ENCODE measurements around the gene PLXNA4.

Gene PLXNA4

DNA sequence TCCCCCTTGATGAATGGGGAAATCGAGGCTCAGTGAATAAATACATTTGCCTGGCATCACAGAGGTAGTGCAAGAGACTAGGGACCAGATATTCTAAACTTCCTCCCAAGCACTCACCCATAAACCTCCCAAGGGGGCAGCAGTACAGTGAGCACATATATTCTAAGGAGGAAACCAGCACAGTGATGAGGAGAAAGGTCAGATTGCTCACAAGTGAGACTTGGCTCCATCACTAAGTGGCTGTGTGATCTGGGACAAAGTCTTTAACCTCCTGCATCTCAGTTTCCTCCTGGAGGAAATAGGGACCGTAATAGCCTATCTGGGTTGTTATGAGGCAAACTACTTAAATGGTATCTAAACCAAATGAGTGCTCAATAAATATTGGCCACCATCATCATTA lies 4.3 kb downstream of the PLXNA4 start:
- Histone ChIP-seq H3K18ac (ENCODE audit: low read depth in 1 of 2, low read length in 2 of 2) (no peak overlapping the region), H2AK5ac (ENCODE audit: low read length, severe bottlenecking) (no peak overlapping the region), H4K8ac (ENCODE audit: low read length) (no peak overlapping the region), H3K4me1 (ENCODE audit: control insufficient read depth, insufficient read depth, low read depth, low read length) (peaks cover 16% of the 10 kb centered on the region), H3K14ac (ENCODE audit: low read length in 2 of 2) (no peak overlapping the region), H3K4ac (ENCODE audit: low read depth in 1 of 2, low read length in 2 of 2) (no peak overlapping the region), H4K91ac (ENCODE audit: low read length) (no peak overlapping the region), H3K4me3 (ENCODE audit: insufficient read depth in 1 of 2, low read depth in 1 of 2, low read length in 2 of 2) (no peak overlapping the region), H3K36me3 (ENCODE audit: control insufficient read depth in 1 of 2, insufficient read depth in 2 of 2, low read depth in 1 of 2, low read length in 2 of 2) (peaks cover 0 to 17% of the 10 kb centered on the region in 2 experiments), H2BK12ac (ENCODE audit: low read length in 2 of 2) (no peak overlapping the region), H3K9ac (ENCODE audit: low read length) (no peak overlapping the region), H2BK5ac (ENCODE audit: low read depth, low read length, poor library complexity, severe bottlenecking) (no peak overlapping the region), H3K79me1 (replicated peaks; ENCODE audit: low read length, poor library complexity, severe bottlenecking) (no peaks in the 10 kb centered on the region), H2BK15ac (ENCODE audit: low read depth, poor library complexity, severe bottlenecking) (no peak overlapping the region), H2BK120ac (ENCODE audit: low read depth, low read length) (no peak overlapping the region), H3K27me3 (ENCODE audit: control insufficient read depth in 1 of 2, insufficient read depth in 1 of 2, low read length in 2 of 2) (peaks cover 0 to 90% of the 10 kb centered on the region in 2 experiments), H3K9me3 (ENCODE audit: control insufficient read depth, low read length) (no peaks in the 10 kb centered on the region), H3K4me2 (ENCODE audit: low read length, poor library complexity, severe bottlenecking) (no peak overlapping the region), H2AFZ (ENCODE audit: low read depth, low read length) (no peak overlapping the region), H3K23ac (ENCODE audit: low read length in 2 of 2) (no peak overlapping the region), H3K27ac (ENCODE audit: low read length, poor library complexity, severe bottlenecking) (no peak overlapping the region)
- 100% methylated on average over 1 of the region's 2 CpGs for WGBS
- DNase-seq: no peak

DNA sequence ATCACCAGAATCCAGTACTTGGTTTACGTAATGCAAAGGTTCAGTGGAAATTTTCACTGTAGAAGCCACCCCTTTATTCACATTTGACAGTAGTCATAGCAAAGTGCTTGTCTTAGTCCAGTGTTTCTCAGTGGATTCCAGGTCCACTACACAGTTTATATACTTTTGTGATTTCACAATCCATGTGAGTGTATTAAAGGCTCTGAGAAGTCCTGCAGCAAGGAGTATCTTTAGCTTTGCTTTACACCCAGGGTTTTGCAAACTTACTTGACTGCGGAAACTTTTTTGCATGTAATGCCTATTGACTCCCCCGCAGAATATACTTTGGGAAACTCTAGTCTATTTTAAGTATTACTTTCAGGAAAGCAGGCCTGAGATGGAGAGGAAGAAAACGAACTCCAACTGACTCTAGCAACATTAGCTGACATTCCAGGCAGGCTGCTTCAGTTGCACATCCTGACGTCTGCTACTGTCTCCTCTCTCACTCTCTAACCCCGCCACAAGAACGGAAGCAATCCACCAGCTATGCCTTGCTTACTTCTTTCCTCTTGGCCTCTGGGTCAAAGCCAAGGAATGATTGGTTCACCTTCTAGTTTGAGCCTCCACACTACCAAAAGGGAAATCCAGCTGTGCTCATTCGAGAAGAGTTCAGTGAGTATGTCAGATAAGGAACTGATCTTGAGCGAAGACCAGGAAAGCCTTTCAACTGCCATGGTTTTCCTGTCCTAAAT lies 6.2 kb downstream of the PLXNA4 start:
- H3K27me3 ChIP-seq (ENCODE audit: control insufficient read depth in 1 of 2, insufficient read depth in 1 of 2, low read length in 2 of 2): peaks cover under 1 to 84% of the 10 kb centered on the region in 2 experiments
- H2BK5ac ChIP-seq (ENCODE audit: low read depth, low read length, poor library complexity, severe bottlenecking): no peak overlapping the region
- no peak overlapping the region for H3K4ac ChIP-seq (ENCODE audit: low read depth in 1 of 2, low read length in 2 of 2)
- no peak overlapping the region for H3K4me3 ChIP-seq (ENCODE audit: insufficient read depth in 1 of 2, low read depth in 1 of 2, low read length in 2 of 2)
- no peak overlapping the region for H4K8ac ChIP-seq (ENCODE audit: low read length)
- H2BK15ac ChIP-seq (ENCODE audit: low read depth, poor library complexity, severe bottlenecking): no peak overlapping the region
- no peak overlapping the region for H2BK12ac ChIP-seq (ENCODE audit: low read length in 2 of 2)
- no peak overlapping the region for H2AFZ ChIP-seq (ENCODE audit: low read depth, low read length)
- H3K9me3 ChIP-seq (ENCODE audit: control insufficient read depth, low read length): no peaks in the 10 kb centered on the region
- H3K4me1 ChIP-seq (ENCODE audit: control insufficient read depth, insufficient read depth, low read depth, low read length): no peaks in the 10 kb centered on the region
- H4K91ac ChIP-seq (ENCODE audit: low read length): no peak overlapping the region
- no peak overlapping the region for H2AK5ac ChIP-seq (ENCODE audit: low read length, severe bottlenecking)
- no peak overlapping the region for H3K4me2 ChIP-seq (ENCODE audit: low read length, poor library complexity, severe bottlenecking)
- no peak overlapping the region for H3K23ac ChIP-seq (ENCODE audit: low read length in 2 of 2)
- H3K79me1 ChIP-seq (replicated peaks; ENCODE audit: low read length, poor library complexity, severe bottlenecking): no peaks in the 10 kb centered on the region
- WGBS: 82% methylated on average over 9 of the region's 9 CpGs
- peak overlapping the region in 1 of 2 experiments; percentile 62 for H3K14ac ChIP-seq (ENCODE audit: low read length in 2 of 2)
- no peak overlapping the region for H2BK120ac ChIP-seq (ENCODE audit: low read depth, low read length)
- DNase-seq: no peak
- no peak overlapping the region for H3K18ac ChIP-seq (ENCODE audit: low read depth in 1 of 2, low read length in 2 of 2)
- H3K36me3 ChIP-seq (ENCODE audit: control insufficient read depth in 1 of 2, insufficient read depth in 2 of 2, low read depth in 1 of 2, low read length in 2 of 2): peaks cover 0 to 17% of the 10 kb centered on the region in 2 experiments
- no peak overlapping the region for H3K9ac ChIP-seq (ENCODE audit: low read length)
- no peak overlapping the region for H3K27ac ChIP-seq (ENCODE audit: low read length, poor library complexity, severe bottlenecking)

- WGBS: 72% methylated on average over 2 of the region's 2 CpGs
- H3K14ac ChIP-seq (ENCODE audit: low read length in 2 of 2): no peak overlapping the region
- no peak overlapping the region for H3K27ac ChIP-seq (ENCODE audit: low read length, poor library complexity, severe bottlenecking)
- H3K4me3 ChIP-seq (ENCODE audit: insufficient read depth in 1 of 2, low read depth in 1 of 2, low read length in 2 of 2): no peak overlapping the region
- H2BK12ac ChIP-seq (ENCODE audit: low read length in 2 of 2): no peak overlapping the region
- H3K4me2 ChIP-seq (ENCODE audit: low read length, poor library complexity, severe bottlenecking): no peak overlapping the region
- no peak overlapping the region for H3K23ac ChIP-seq (ENCODE audit: low read length in 2 of 2)
- no peaks in the 10 kb centered on the region for H3K4me1 ChIP-seq (ENCODE audit: control insufficient read depth, insufficient read depth, low read depth, low read length)
- H2BK15ac ChIP-seq (ENCODE audit: low read depth, poor library complexity, severe bottlenecking): no peak overlapping the region
- no peak overlapping the region for H2BK120ac ChIP-seq (ENCODE audit: low read depth, low read length)
- H3K9ac ChIP-seq (ENCODE audit: low read length): no peak overlapping the region
- H2AFZ ChIP-seq (ENCODE audit: low read depth, low read length): no peak overlapping the region
- H2BK5ac ChIP-seq (ENCODE audit: low read depth, low read length, poor library complexity, severe bottlenecking): no peak overlapping the region
- H3K18ac ChIP-seq (ENCODE audit: low read depth in 1 of 2, low read length in 2 of 2): no peak overlapping the region
- H3K9me3 ChIP-seq (ENCODE audit: control insufficient read depth, low read length): no peaks in the 10 kb centered on the region
- H3K79me1 ChIP-seq (replicated peaks; ENCODE audit: low read length, poor library complexity, severe bottlenecking): no peaks in the 10 kb centered on the region
- no peak overlapping the region for H4K91ac ChIP-seq (ENCODE audit: low read length)
- no peak overlapping the region for H2AK5ac ChIP-seq (ENCODE audit: low read length, severe bottlenecking)
- peaks cover 9 to 74% of the 10 kb centered on the region in 2 experiments for H3K27me3 ChIP-seq (ENCODE audit: control insufficient read depth in 1 of 2, insufficient read depth in 1 of 2, low read length in 2 of 2)
- H3K36me3 ChIP-seq (ENCODE audit: control insufficient read depth in 1 of 2, insufficient read depth in 2 of 2, low read depth in 1 of 2, low read length in 2 of 2): peaks cover 0 to 17% of the 10 kb centered on the region in 2 experiments
- H4K8ac ChIP-seq (ENCODE audit: low read length): no peak overlapping the region
- no peak for DNase-seq
- no peak overlapping the region for H3K4ac ChIP-seq (ENCODE audit: low read depth in 1 of 2, low read length in 2 of 2)
Measured at GRCh38 chr7:132568962-132569361, 7.3 kb downstream of the PLXNA4 start.

GRCh38 chr7:132565885-132566284 lies 10.4 kb downstream of the PLXNA4 start:
- H2BK5ac ChIP-seq (ENCODE audit: low read depth, low read length, poor library complexity, severe bottlenecking): no peak overlapping the region
- H3K79me1 ChIP-seq (replicated peaks; ENCODE audit: low read length, poor library complexity, severe bottlenecking): no peaks in the 10 kb centered on the region
- DNase-seq: no peak
- H3K23ac ChIP-seq (ENCODE audit: low read length in 2 of 2): no peak overlapping the region
- no peak overlapping the region for H2AK5ac ChIP-seq (ENCODE audit: low read length, severe bottlenecking)
- no peak overlapping the region for H3K4me2 ChIP-seq (ENCODE audit: low read length, poor library complexity, severe bottlenecking)
- no peaks in the 10 kb centered on the region for H3K9me3 ChIP-seq (ENCODE audit: control insufficient read depth, low read length)
- H3K27me3 ChIP-seq (ENCODE audit: control insufficient read depth in 1 of 2, insufficient read depth in 1 of 2, low read length in 2 of 2): peaks cover 9 to 51% of the 10 kb centered on the region in 2 experiments
- no peaks in the 10 kb centered on the region for H3K4me1 ChIP-seq (ENCODE audit: control insufficient read depth, insufficient read depth, low read depth, low read length)
- no peak overlapping the region for H4K8ac ChIP-seq (ENCODE audit: low read length)
- H4K91ac ChIP-seq (ENCODE audit: low read length): no peak overlapping the region
- H2BK12ac ChIP-seq (ENCODE audit: low read length in 2 of 2): no peak overlapping the region
- H2AFZ ChIP-seq (ENCODE audit: low read depth, low read length): no peak overlapping the region
- no peak overlapping the region for H3K9ac ChIP-seq (ENCODE audit: low read length)
- no peak overlapping the region for H3K4ac ChIP-seq (ENCODE audit: low read depth in 1 of 2, low read length in 2 of 2)
- H3K18ac ChIP-seq (ENCODE audit: low read depth in 1 of 2, low read length in 2 of 2): no peak overlapping the region
- no peak overlapping the region for H2BK120ac ChIP-seq (ENCODE audit: low read depth, low read length)
- H3K36me3 ChIP-seq (ENCODE audit: control insufficient read depth in 1 of 2, insufficient read depth in 2 of 2, low read depth in 1 of 2, low read length in 2 of 2): peaks cover 0 to 12% of the 10 kb centered on the region in 2 experiments
- no peak overlapping the region for H2BK15ac ChIP-seq (ENCODE audit: low read depth, poor library complexity, severe bottlenecking)
- no peak overlapping the region for H3K4me3 ChIP-seq (ENCODE audit: insufficient read depth in 1 of 2, low read depth in 1 of 2, low read length in 2 of 2)
- no peak overlapping the region for H3K27ac ChIP-seq (ENCODE audit: low read length, poor library complexity, severe bottlenecking)
- WGBS: 72% methylated on average over 4 of the region's 5 CpGs
- no peak overlapping the region for H3K14ac ChIP-seq (ENCODE audit: low read length in 2 of 2)
